GM12878 (cell line): ENCODE results near the gene KCNN1. TPM values are rescaled to one million over a fixed set of nuclear protein-coding genes. Genes with fewer than 3 reads are reported as not detected.
"Not testable (repeated sequence)": the region's sequence is repeated elsewhere in the genome, so short reads cannot be mapped to it uniquely, and the experiment has no call there.

Experiments used
- ATAC-seq: fragments of 200-7000 bp; cut with Tn5 transposase; 3 replicates; pipeline ENCODE4 v1.9.1; 2020; ENCODE audit warnings: mild to moderate bottlenecking, moderate library complexity
- BruUV-seq: library from RNA; stranded (reverse); fragments of 400-500 nt; replicated peaks from 2 replicates; lab custom pipeline; 2021; lab: Mats Ljungman, UMichigan
- CTCF ChIA-PET: fragments of 300-600 bp; sonication (Branson Sonifier 250); formaldehyde crosslinking; extraction: SDS; loops from one replicate; lab custom pipeline; 2021; ENCODE audit warnings: inconsistent platforms; lab: Yijun Ruan, JAX
- POLR2A ChIA-PET: fragments of 350-600 bp; formaldehyde crosslinking; extraction: SDS; loops from one replicate; lab custom pipeline; 2021; ENCODE audit warnings: inconsistent platforms; lab: Charles Lee
- RAD21 ChIA-PET: fragments of 300-600 bp; sonication (Branson Sonifier 250); formaldehyde crosslinking; loops from one replicate; lab custom pipeline; 2023; ENCODE audit warnings: antibody characterized with exemption; ENCODE audit not compliant: unreplicated experiment; lab: Charles Lee
- SMC1A ChIA-PET: fragments of 300-600 bp; sonication (Branson Sonifier 250); formaldehyde crosslinking; loops from one replicate; lab custom pipeline; 2023; ENCODE audit not compliant: unreplicated experiment, uncharacterized antibody; lab: Charles Lee
- DNase-seq: peaks from one replicate; pipeline ENCODE4 v3.0.0-alpha.2; 2011; ENCODE audit warnings: low read depth, low spot score
- FAIRE-seq: peaks from 3 replicates; lab custom pipeline; 2011; peaks lifted over from hg19 to GRCh38; lab: Jason Lieb, UNC
- H2AFZ ChIP-seq: 2 replicates; pipeline ENCODE4 v1.6.0; 2011; ENCODE audit warnings: low read depth, low read length, control low read depth; ENCODE audit not compliant: control insufficient read depth
- H3K27ac ChIP-seq: 2 replicates; pipeline ENCODE4 v1.5.1; 2011; ENCODE audit warnings: control low read depth; ENCODE audit not compliant: control insufficient read depth, insufficient read depth
- H3K27me3 ChIP-seq, 2 experiments: replicated peaks in 1 of 2; 2 replicates each; pipeline versions ENCODE4 v1.6.0 to v1.6.1; 2011; ENCODE audit warnings: low read length in 1 of 2; ENCODE audit not compliant: control insufficient read depth in 2 of 2, insufficient read depth in 2 of 2
- H3K36me3 ChIP-seq, 2 experiments: 2 replicates each; pipeline ENCODE4 v1.5.1; 2011; ENCODE audit warnings: low read length in 1 of 2; ENCODE audit not compliant: control insufficient read depth in 2 of 2, insufficient read depth in 2 of 2
- H3K4me1 ChIP-seq: 2 replicates; pipeline ENCODE4 v1.6.1; 2011; ENCODE audit warnings: mild to moderate bottlenecking, low read length, moderate library complexity, mixed read lengths; ENCODE audit not compliant: control insufficient read depth, insufficient read depth
- H3K4me2 ChIP-seq: 2 replicates; pipeline ENCODE4 v1.6.0; 2011; ENCODE audit warnings: control low read depth; ENCODE audit not compliant: control insufficient read depth, insufficient read depth
- H3K4me3 ChIP-seq: fragments of 200-600 bp; sonication (generic); 2 replicates; pipeline ENCODE4 v1.5.1; 2016
- H3K79me2 ChIP-seq: 2 replicates; pipeline ENCODE4 v1.6.0; 2011; ENCODE audit warnings: low read length; ENCODE audit not compliant: control insufficient read depth, insufficient read depth
- H3K9ac ChIP-seq: 2 replicates; pipeline ENCODE4 v1.8.0; 2011; ENCODE audit warnings: low read length, control low read depth, mixed read lengths; ENCODE audit not compliant: control insufficient read depth, insufficient read depth
- H3K9me3 ChIP-seq: replicated peaks from 3 replicates; pipeline ENCODE4 v1.5.1; 2011; ENCODE audit warnings: mild to moderate bottlenecking, low read length; ENCODE audit not compliant: control insufficient read depth, insufficient read depth
- H4K20me1 ChIP-seq: 2 replicates; pipeline ENCODE4 v1.6.0; 2011; ENCODE audit not compliant: control insufficient read depth, insufficient read depth
- MTA3 ChIP-seq: IDR thresholded peaks from 2 replicates; pipeline ENCODE4 v1.6.1; 2012; ENCODE audit warnings: low read length, inconsistent platforms, borderline replicate concordance
- POLR2AphosphoS2 ChIP-seq: IDR thresholded peaks from 2 replicates; pipeline ENCODE4 v1.6.1; 2011; ENCODE audit warnings: low read depth, mild to moderate bottlenecking, low read length, improper control_type of control experiment, moderate library complexity
- SMC3 ChIP-seq: IDR thresholded peaks from 2 replicates; pipeline ENCODE4 v1.6.1; 2011; ENCODE audit warnings: low read length, improper control_type of control experiment, borderline replicate concordance
- SREBF1 ChIP-seq: IDR thresholded peaks from 2 replicates; pipeline ENCODE4 v1.6.1; 2012; ENCODE audit warnings: mild to moderate bottlenecking, low read length
- TCF7 ChIP-seq: IDR thresholded peaks from 2 replicates; pipeline ENCODE4 v1.6.1; 2014; ENCODE audit warnings: antibody characterized with exemption, borderline replicate concordance
- ZNF622 ChIP-seq: fragments of 450-650 bp; IDR thresholded peaks from 2 replicates; pipeline ENCODE4 v1.6.1; 2017; ENCODE audit warnings: mild to moderate bottlenecking, inconsistent platforms
- WGBS: methylation state at CpG from one replicate; pipeline ENCODE4 v1.1.6; 2016; ENCODE audit warnings: low lambda C conversion rate; ENCODE audit not compliant: insufficient replicate concordance, insufficient coverage; ENCODE audit errors: missing lambda C conversion rate; 5-methylcytosine and 5-hydroxymethylcytosine counted together
- in situ Hi-C: fragments of 300-500 bp; cut with MboI; formaldehyde crosslinking; loops from 9 replicates; pipeline ENCODE4 v1.14.3; 2018; ENCODE audit warnings: mixed read lengths
- intact Hi-C: fragments of 100-400 bp; cut with micrococcal nuclease; formaldehyde crosslinking; loops from one replicate; pipeline ENCODE4 v1.14.2; 2022; ENCODE audit not compliant: unreplicated experiment
- polyA plus RNA-seq, 11 experiments: library from polyadenylated mRNA; depleted of rRNA in 4 of 11; unstranded in 6 of 11; stranded (reverse) in 5 of 11; fragments of >200 nt; fragmentation: Nextera tagmentation in 4 of 11; fragmentation: Illumina TruSeq in 1 of 11; extraction: Ambion mirVana in 4 of 11; extraction: Trizol in 1 of 11; gene quantifications; 1 replicate in 1 of 11; 2 replicates in 10 of 11; pipeline versions ENCODE4 v1.2.1 to v1.2.3, GENCODE V29; 2011 to 2016; ENCODE audit warnings: inconsistent platforms in 2 of 11, missing spikeins in 2 of 11, low read depth in 1 of 11
- total RNA-seq, 4 experiments: library from RNA; depleted of rRNA in 3 of 4; stranded (reverse); fragments of >200 nt in 3 of 4; fragmentation: Illumina TruSeq in 1 of 4; extraction: Trizol in 1 of 4; gene quantifications; 2 replicates each; pipeline versions ENCODE4 v1.2.1 to v1.2.3, GENCODE V29; 2013 to 2021
- TF ChIP-seq, protein P1 (sequence below): fragments of 450-650 bp; IDR thresholded peaks from 2 replicates; pipeline ENCODE4 v1.6.1; 2016; ENCODE audit warnings: mild to moderate bottlenecking, moderate library complexity, borderline replicate concordance
- TF ChIP-seq, protein P2 (sequence below): IDR thresholded peaks from 2 replicates; pipeline ENCODE4 v1.6.1; 2012; ENCODE audit warnings: low read length, inconsistent platforms
- TF ChIP-seq, protein P3 (sequence below): IDR thresholded peaks from 2 replicates; pipeline ENCODE4 v1.6.1; 2012; ENCODE audit warnings: low read depth, low read length, improper control_type of control experiment
- TF ChIP-seq, protein P4 (sequence below): fragments of 450-650 bp; conservative IDR thresholded peaks from 2 replicates; pipeline ENCODE4 v1.6.1; 2017; ENCODE audit warnings: mild to moderate bottlenecking, moderate library complexity

KCNN1 gene
- total and polyA plus RNA-seq, 10 of the 15 experiments (the other 5 are each of a cell fraction or from before 2014, with no cell fraction given) = 0.02 to 0.95 (median 0.16) TPM; not detected in 1

DNA sequence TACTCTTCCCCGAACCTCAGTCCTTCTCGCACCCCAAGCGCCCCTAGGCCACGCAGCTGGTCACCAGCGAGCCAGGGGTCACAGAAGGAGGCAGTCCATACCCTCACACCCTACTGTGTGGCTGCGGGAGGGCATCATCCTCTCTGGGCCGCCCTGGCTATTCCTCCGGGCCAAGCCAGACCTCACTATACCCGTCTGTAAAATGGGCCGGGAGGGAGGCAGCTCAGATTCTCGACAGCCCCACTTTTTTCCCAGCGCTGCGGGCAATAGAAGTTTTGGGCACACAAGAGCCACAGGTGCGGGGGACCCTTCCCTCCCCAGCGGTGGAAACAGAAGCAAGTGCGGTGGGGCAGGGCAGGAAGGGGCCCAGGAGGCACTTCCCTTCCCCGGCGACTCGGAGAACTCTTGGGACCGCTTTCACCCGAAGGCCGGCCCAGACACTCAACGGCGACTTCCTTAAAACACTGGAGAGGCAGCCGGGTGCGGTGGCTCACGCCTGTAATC is 35.5 kb downstream of the KCNN1 start (continued):
- TF ChIP-seq, protein P1, sequence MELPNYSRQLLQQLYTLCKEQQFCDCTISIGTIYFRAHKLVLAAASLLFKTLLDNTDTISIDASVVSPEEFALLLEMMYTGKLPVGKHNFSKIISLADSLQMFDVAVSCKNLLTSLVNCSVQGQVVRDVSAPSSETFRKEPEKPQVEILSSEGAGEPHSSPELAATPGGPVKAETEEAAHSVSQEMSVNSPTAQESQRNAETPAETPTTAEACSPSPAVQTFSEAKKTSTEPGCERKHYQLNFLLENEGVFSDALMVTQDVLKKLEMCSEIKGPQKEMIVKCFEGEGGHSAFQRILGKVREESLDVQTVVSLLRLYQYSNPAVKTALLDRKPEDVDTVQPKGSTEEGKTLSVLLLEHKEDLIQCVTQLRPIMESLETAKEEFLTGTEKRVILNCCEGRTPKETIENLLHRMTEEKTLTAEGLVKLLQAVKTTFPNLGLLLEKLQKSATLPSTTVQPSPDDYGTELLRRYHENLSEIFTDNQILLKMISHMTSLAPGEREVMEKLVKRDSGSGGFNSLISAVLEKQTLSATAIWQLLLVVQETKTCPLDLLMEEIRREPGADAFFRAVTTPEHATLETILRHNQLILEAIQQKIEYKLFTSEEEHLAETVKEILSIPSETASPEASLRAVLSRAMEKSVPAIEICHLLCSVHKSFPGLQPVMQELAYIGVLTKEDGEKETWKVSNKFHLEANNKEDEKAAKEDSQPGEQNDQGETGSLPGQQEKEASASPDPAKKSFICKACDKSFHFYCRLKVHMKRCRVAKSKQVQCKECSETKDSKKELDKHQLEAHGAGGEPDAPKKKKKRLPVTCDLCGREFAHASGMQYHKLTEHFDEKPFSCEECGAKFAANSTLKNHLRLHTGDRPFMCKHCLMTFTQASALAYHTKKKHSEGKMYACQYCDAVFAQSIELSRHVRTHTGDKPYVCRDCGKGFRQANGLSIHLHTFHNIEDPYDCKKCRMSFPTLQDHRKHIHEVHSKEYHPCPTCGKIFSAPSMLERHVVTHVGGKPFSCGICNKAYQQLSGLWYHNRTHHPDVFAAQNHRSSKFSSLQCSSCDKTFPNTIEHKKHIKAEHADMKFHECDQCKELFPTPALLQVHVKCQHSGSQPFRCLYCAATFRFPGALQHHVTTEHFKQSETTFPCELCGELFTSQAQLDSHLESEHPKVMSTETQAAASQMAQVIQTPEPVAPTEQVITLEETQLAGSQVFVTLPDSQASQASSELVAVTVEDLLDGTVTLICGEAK = peak; percentile 60; the same call in 1 of the 2 replicates
- TF ChIP-seq, protein P2, sequence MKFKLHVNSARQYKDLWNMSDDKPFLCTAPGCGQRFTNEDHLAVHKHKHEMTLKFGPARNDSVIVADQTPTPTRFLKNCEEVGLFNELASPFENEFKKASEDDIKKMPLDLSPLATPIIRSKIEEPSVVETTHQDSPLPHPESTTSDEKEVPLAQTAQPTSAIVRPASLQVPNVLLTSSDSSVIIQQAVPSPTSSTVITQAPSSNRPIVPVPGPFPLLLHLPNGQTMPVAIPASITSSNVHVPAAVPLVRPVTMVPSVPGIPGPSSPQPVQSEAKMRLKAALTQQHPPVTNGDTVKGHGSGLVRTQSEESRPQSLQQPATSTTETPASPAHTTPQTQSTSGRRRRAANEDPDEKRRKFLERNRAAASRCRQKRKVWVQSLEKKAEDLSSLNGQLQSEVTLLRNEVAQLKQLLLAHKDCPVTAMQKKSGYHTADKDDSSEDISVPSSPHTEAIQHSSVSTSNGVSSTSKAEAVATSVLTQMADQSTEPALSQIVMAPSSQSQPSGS = no peak
- TF ChIP-seq ZNF622 (no peak), POLR2AphosphoS2 (no peak), TCF7 (no peak), MTA3 (no peak), SMC3 (no peak), SREBF1 (no peak)
- TF ChIP-seq, protein P3, sequence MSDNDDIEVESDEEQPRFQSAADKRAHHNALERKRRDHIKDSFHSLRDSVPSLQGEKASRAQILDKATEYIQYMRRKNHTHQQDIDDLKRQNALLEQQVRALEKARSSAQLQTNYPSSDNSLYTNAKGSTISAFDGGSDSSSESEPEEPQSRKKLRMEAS = no peak
- TF ChIP-seq, protein P4, sequence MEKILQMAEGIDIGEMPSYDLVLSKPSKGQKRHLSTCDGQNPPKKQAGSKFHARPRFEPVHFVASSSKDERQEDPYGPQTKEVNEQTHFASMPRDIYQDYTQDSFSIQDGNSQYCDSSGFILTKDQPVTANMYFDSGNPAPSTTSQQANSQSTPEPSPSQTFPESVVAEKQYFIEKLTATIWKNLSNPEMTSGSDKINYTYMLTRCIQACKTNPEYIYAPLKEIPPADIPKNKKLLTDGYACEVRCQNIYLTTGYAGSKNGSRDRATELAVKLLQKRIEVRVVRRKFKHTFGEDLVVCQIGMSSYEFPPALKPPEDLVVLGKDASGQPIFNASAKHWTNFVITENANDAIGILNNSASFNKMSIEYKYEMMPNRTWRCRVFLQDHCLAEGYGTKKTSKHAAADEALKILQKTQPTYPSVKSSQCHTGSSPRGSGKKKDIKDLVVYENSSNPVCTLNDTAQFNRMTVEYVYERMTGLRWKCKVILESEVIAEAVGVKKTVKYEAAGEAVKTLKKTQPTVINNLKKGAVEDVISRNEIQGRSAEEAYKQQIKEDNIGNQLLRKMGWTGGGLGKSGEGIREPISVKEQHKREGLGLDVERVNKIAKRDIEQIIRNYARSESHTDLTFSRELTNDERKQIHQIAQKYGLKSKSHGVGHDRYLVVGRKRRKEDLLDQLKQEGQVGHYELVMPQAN = no peak

DNA sequence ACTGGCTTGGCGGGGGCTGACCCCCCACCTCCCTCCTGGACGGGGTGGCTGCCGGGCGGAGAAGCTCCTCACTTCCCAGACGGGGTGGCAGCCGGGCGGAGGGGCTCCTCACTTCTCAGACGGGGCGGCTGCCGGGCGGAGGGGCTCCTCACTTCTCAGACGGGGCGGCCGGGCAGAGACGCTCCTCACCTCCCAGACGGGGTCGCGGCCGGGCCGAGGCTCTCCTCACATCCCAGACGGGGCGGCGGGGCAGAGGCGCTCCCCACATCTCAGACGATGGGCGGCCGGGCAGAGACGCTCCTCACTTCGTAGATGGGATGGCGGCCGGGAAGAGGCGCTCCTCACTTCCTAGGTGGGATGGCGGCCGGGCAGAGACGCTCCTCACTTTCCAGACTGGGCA is 38.8 kb downstream of the KCNN1 start:
- RAD21 ChIA-PET, H2AFZ ChIP-seq, H3K9me3 ChIP-seq, H3K4me2 ChIP-seq, H3K9ac ChIP-seq, ATAC-seq, H3K27ac ChIP-seq, DNase-seq, FAIRE-seq, H3K36me3 ChIP-seq, H3K27me3 ChIP-seq, in situ Hi-C loops, H3K4me3 ChIP-seq, BruUV-seq, H4K20me1 ChIP-seq: not testable (repeated sequence)
- intact Hi-C loops = loop anchor here (2.0 kb wide), 2 partner anchors 103 to 163 kb away; no protein-coding TSS in a partner anchor
- WGBS = 94% methylated on average over 19 of the region's 35 CpGs
- ChIA-PET CTCF (interaction anchor here (3.7 kb wide), 1 partner anchor 53 kb away, joined by 81 read pairs; no protein-coding TSS in a partner anchor), POLR2A (interaction anchor here (0.6 kb wide), 1 partner anchor 101 kb away, joined by 3 read pairs; no protein-coding TSS in a partner anchor), SMC1A (interaction anchor here (1.0 kb wide), 1 partner anchor 56 kb away, joined by 3 read pairs; no protein-coding TSS in a partner anchor)
- peaks cover 10% of the 10 kb centered on the region for H3K79me2 ChIP-seq
- H3K4me1 ChIP-seq = peaks cover 24% of the 10 kb centered on the region
